Non-pigmented ciliary epithelial cell (primary cell): Measurements from ENCODE around the gene ESRRG.
"Not testable (repeated sequence)": the region's sequence is repeated elsewhere in the genome, so short reads cannot be mapped to it uniquely, and the experiment has no call there.

Experiments used
- DNase-seq: peaks from one replicate; pipeline ENCODE4 v3.0.0-alpha.2; 2010; ENCODE audit warnings: low read depth

Gene ESRRG

DNA sequence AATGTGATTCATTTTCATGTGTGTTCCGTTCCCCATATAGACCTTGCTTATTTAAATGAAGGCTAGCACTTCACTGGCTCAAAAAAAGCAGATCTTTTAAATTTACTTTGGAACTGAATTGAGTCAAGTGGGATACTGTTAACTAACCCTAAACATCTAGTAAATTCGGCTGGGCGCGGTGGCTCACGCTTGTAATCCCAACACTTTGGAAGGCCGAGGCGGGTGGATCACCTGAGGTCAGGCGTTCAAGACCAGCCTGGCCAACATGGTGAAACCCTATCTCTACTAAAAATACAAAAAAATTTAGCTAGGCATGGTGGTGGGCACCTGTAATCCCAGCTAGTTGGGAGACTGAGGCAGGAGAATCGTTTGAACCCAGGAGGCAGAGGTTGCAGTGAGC lies 19.2 kb downstream of the ESRRG start:
- DNase-seq = not testable (repeated sequence)

DNA sequence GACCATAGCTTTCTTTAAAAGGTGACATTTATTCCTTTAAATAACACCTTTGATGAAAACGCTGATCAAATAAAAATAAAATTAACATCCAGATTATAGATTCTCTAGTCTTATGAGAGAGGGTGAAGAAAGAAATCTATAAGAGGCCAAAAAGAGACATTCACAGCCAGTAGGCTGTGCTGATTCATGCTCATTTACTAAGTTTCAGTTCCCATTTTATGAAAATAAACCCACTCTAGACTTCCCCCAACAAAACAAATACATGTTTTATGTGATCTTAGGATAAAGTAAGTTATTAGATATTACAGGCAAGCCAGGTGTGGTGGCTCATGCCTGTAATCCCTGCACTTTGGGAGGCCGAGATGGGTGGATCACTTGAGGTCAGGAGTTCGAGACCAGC lies 21.1 kb downstream of the ESRRG start:
- no peak for DNase-seq

DNA sequence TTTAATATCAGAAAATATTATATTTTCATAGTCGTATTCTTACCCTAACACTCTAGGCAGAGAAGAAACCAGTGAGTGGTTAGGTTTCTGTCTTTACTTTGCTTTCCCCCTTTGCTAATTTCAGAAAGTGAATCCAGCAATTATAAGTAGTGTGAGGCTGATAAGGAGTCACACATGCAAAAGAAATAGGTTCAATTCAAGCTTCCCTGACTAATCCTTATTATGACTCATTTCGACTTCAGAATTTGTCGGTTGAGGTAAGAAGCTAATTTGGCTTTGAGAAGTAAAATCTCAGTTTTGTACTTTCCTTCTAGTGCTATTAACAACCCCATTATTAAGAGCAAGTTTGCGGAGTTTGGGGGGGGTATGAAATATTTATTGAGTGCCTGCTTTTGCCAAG lies 22.4 kb downstream of the ESRRG start:
- no peak for DNase-seq

DNA sequence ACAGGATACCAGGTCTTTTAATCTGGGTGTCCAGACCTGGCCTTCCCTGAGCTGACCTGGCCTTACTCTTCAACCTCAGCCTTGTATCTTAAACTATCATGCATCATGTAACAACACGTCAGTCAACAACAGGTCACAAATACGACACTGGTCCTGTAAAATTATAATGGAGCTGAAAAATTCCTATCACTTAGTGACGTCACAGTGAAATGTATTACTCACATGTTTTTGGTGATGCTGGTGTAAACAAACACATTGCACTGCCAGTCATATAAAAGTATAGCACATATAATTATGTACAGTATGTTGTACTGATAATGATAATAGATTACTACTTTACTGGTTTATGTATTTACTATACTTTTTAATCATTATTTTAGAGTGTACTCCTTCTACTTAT lies 31.5 kb downstream of the ESRRG start:
- DNase-seq = no peak

DNA sequence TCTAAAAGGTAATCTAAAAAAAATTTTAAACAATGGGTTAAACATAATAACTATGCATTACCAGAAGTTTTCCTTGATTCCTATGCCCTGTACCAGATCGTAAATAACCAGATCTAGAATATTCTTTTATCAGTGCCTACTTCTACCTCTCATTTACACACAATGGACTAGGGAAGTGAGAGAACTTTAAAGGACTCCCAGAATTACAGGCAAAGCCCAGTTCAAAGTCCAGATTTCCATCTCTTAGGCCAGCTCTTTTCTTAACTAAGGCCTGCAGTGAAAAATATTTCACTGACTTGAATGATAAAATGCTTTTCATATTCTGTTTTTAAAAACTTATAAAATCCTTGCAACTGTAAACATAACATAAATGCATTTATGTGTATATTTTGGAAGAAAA lies 32.6 kb downstream of the ESRRG start:
- no peak for DNase-seq

DNA sequence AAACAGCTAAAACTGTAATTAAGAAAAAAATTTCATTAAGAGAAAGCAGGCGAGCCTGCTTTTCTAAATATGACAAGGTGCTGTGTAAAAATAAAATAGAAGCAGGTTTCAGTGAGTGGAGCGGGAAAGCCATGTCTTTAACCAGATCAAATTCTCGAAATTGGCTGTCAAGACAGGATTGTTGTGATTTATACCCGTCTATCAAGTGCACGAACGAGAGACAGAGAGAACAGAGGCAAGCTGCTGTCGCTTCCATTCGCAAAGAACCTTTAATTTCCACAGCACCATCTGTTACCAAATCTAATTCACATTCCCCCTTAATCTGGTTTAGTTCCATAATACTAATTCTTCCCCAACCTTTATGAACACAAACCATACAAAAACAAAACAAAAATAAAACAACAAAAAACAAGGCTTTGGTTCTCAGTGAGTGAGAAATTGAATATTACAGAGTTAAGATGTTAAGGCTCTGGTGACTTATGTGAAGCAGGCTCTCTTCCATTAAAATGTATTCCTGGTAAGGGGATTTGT lies 35.0 kb downstream of the ESRRG start:
- DNase-seq = no peak

DNA sequence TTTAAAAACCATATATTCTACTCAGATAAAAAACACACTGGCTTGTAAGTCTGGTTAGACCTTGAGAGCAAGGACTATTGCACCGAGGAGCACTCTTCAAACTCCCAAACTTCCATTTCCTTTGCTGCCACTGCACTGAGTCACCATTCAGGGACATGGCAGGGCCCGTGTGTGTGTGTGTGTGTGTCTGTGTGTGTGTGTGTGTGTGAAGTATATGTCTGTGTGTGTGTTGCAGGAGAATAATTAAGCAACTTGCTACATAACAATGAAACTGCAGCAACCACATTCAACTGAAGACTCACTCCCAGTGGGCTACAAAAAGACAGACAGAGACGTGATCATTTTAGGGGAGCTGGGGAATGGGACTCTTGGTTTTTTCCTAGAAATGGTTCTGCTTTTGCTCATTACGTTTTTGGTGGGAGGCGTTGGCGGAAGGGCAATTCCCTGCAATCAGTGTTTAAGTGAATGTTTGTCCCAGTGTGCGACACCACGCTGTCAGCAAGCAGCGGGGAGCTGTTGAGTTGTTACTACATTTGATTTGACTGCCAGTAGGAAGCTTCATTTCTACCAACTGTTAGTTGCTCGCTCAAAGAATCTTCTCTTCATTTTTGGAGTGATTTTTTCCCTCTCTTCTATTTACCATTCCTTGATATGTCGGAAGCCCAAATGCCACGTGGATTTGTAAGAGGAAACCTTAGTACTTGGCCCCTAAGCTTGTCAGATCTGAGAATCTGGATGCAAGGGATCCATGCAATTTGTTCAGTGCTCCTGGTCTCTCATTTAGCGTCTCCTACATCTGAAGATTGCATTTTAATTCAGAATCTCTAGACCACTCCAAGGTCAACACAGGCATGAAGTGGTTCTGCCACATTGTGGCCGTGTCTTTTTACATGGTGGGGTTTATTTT lies 36.1 kb downstream of the ESRRG start:
- DNase-seq = no peak

DNA sequence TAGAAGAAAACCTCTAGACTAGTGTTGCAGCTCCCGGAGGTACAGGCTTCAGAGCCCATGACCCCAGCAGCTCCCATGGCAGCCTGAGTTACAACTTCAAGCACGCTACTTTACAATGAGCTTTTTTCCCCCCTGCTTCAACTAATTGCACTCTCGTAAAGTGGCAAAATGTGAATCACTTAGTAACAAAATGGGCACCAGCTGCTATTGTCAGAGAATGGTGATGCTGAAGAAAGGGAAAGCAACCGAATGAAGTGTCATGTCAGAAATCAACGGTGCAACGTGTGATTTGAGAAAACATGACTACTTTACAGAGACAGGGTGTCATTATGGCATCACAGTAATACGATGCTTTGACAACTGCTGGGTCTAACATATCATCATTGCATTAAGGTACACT lies 40.5 kb downstream of the ESRRG start:
- no peak for DNase-seq

DNA sequence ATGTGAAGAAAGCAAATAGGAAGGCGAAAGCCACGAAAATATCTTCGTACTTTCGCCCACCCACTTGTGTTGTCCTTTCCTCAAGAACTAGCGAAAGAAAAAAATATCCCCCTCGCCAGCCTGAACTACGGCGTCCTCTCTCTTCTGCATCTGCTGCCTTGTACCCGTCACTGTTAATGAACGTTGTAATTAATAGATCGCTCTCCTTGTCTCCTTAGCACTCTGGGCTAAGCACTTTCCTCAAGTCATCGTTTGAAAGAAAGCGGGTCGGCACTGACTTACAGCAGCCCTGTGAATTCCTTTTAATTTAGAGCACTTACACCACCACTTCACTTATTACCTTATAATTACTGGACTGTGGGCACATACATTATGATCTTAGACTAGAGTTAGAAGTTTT lies 44.1 kb downstream of the ESRRG start:
- DNase-seq = no peak

DNA sequence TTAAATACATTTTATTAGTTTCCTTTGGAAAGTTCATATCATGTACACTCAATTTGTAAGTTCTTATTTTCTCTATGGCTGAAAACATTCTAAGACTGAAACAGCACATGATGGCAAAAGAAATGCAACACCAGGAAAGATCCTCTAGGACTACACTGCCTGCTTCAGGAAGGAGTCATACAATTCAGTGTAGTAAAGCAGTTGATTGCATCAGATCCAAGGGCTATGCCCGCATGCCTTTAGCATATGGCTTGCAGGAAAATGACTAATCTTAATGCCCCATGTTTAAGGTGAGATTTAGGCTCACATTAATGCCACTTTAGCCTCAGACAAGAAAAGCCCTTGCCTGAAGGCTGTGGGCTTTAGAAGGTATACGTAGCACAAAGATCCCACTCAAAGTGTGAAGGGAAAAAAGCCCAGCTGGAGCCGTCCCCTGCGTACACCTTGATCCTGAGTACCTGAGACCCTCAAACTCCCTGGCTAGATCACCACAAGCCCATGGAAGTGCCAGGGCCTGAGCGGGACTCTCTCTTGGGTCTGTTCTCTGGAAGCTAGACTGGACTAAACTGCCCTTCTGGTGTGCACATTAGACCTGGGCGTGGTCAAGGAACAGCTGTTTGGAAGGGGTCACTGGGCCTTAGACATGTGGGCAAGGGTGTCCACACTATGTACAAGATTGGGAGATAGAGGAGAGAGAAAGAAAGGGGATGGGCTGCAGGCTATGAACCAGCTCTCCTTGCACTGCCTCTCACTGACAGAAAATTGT lies 52.9 kb downstream of the ESRRG start:
- no peak for DNase-seq

DNA sequence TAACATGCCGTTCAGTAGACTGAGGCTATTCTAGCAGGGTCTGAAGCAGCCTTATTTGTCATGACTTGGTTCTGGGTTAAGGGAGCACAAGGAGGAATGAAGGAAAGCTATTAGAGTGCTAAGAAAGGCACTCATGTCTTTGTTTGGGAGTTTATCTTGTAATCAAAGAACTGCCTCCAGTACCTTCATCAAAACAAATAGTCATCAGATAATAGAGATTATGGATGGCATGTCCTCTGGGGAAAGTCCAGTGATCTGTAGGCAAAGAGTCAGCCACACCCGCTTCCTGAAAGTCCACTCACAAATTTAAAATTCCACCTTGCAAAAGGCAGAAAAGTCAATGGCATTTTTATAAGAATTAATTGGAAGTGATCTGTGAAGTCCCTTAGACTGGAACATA lies 56.8 kb downstream of the ESRRG start:
- no peak for DNase-seq

DNA sequence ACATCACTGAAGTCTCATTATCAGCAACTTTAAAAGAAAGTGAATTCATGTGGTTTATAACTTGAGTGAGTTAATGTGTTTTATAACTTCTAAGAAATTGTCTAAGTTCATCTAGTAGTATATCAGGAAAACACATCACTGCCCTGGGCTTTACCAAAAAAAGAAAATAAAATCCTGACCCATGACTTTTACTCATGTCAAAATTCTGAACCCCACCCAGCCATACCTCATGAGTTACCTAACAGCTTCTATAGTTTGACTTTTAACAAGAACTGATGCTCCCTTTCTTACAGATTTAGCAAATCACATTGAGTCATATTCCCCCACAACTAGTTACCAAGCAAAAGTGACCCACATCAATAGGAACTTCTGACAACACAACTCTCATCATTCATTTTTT lies 57.4 kb downstream of the ESRRG start:
- DNase-seq = no peak

DNA sequence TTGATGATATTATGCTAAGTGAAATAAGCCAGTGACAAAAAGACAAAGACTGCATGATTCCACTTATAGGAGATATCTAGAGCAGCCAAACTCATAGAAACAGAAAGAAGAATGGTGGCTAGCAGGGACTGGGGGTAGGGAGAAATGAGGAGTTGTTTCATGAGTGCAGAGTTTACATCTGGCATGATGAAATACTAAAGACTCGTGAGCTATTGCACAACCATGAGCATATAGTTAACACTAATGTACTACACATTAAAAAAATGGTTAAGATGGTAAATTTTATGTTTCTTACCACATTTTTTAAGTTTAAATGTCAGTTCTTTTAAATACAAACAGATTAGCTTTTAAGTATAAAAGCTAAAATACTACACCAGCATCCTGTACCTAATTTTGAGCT lies 57.8 kb downstream of the ESRRG start:
- no peak for DNase-seq

DNA sequence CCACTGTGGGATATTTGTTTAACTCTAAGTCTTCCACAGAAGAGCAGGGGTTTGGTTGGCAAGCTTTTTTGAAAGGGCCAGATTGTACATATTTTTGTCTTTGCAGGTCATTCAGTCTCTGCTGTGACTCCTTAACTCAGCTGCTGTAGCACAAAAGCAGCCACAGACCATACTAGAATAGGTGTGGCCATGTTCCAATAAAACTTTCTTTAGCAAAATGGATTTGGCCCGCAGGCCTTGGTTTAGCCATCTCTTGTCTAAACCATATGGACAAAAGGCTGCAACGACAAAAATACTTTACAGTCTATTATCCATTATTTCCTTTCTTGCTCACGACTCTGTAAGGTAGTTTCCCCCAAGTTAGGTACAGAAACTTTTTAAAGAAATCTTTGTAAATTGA lies 60.5 kb downstream of the ESRRG start:
- DNase-seq = no peak

DNA sequence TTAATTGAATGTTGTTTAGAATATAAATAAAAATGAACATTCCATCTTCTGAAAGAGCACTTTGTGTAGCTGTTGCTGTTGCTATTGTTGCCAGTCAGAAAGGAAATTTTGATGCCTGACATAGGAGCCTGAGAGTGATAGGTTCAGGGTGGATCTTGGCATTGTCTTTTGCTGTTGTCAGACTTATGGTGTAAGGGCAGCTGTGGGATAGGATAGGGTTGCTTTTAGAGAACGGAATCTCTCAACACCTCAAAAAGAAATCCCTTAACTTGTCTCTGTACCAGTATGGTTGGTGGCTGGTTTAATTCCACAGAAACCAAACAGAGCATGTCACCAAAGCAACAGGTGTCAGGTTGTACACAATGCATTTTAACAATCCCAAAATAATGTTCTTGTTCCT lies 62.7 kb downstream of the ESRRG start:
- no peak for DNase-seq

DNA sequence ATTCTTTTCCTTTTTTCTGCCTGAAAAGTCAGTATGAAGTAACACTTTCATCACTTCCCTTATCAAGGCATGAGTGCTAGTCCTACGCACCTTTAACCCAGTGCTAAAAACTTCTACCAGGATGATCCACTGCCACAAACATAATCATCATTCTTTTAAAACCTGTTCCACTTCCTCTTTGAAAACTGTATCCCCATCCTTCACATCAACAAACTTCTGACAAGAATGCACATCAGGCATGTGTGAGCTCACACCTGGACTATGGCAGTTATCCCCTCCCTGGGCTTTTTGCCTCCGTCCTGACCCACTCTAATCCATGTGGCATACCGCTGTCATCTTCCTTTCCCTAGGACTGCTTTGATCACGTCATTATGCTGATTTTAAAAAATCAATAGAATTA lies 70.2 kb downstream of the ESRRG start:
- no peak for DNase-seq

DNA sequence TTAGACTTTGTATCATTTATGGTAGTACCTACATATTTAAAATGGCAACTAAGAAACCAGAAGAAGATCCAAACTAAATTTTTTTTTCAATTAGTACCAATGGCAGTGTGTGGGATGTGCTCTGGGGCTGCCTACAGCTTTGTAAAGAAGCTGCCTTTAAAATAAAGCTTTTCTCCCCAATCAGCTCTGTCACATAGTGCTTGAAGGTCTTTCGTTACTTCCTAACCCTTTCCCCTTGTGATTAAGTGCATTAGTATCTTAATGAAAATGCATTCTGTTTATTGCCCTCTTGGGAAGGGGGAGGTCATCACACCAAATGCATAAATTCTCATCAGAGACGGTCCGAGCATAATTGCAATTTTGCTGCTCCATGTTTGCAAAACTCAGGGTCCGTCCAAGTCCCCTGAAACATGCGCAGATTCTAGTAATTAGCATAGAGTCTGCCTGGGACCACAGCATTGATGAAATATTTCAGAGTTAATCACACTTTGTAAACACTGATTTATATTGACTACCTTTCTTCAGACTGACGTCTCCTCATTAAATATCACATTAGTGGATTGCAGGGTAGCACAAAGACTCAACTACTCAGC lies 71.3 kb downstream of the ESRRG start:
- DNase-seq = no peak

DNA sequence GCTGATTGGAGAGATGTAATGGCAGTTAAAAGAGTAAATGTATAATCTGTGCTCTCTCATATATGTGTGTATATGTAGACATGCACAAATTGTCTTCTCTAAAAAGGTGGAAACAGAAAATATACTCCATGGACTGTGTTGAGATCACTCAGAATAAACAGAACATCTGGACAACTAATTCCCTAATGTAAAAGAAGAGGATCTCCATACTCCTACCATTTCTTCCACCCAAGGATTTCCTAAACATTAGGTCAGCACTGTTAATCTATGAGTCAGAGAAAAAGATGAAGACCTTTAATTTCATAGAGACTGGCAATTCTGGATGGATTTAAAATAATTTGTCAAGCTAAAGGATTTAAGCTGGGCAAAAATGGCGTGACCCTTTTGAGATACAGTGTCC lies 80.1 kb downstream of the ESRRG start:
- no peak for DNase-seq

DNA sequence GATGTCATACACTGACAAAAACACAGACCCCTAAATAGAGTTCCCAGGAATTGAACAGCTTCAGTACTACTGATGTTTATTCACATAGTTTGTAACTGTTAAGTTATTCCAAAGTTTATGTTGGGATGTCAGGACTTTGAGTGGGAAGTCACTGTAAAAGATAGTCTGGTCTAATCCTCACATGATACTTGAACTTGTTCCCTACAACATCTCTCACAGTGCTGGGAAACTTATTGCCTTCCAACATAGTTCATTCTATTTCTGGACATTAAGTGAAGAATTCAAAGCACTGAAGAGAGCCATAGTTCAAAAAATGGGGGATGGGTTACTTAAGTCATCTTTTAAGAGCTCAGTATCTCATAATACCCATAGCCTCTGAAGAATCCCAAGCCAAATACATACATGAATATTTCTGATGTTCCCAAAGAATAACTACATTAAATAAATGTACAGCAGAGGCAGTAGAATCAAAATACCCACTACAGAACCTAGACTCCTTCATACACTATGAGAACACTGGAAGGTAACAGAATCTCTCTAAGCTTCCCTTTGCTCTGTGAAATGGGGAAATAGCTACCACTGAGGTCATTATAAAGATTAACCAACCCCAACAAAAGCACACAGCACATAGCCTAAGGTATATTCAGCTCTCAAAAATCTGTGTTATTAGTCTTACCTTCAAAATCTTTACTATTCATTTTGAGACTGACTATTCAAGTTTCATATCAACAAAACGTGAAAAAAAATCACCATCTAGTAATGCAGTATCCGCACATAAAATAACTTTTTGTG lies 81.4 kb downstream of the ESRRG start:
- no peak for DNase-seq

DNA sequence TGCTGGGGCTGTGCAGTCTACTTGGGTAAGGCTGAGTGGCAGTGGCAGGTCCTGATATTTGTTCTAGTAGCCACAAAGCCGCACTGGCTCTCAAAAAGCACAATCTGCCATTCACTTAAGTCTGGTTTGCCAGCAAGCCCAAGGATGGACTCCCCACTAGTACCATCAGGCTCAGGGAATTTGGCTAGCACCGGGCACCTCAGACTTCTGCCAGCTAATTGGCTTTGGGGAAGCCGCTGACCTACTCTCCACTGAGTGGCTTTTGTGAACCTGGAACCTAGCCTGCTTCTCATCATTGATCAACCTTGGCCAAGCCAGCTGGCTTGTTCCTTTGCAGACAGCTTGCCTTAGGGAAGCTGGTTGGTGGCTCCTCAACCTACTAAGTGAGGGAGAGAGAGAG lies 83.1 kb downstream of the ESRRG start:
- DNase-seq = no peak

DNA sequence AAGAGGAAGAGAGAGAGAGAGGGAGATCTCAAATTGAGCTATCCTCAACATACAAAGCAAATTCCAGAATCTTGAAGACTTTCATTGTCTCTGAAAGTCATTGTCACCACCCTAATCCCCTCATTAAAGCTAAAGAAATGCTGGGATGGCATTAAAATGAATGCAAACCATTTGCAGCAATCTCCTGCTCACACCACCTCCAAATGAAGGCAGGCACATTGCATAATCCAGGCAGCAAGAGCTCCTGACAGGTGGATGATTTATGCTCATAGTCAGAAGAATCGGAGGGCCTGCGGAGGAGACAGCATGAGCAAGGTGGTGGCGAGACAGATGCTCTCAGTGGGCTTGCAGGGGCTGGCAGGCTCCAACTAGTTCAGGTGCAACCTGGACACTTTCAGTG lies 90.2 kb downstream of the ESRRG start:
- DNase-seq = no peak

DNA sequence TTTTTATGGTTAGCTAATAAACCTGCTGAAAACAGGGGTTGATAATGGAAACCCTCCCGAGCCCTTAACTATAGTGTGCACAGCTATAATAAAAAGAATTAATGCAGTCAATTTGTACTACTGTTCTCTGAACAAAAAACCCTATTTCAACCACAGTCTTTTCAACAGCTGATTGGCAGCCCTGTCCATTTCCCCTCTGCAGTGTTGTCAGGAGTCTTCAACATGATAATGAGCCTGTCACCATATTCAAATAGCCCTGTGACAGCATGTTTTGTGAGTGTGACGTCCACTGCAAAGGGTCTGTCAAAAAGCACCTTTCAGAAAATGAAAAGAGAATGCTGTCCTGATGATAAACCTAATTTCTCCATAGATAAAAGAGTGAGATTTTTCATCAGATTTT lies 92.7 kb downstream of the ESRRG start:
- no peak for DNase-seq
